Sciatic nerve (tissue), 1 donor: ENCODE results near the gene TRMT10A. TPM values are rescaled to one million over a fixed set of nuclear protein-coding genes. Genes with fewer than 3 reads are reported as not detected.

Experiments used
- total RNA-seq: library from RNA; stranded (reverse); fragmentation: NEBNext Ultra II Directional; extraction: Animal tissue kit (Norgen Biotek cat#: 25700); gene quantifications from one replicate; pipeline ENCODE4 v1.2.1, GENCODE V29; 2021
- donor health status: DM: no; HTN: no; CAD: no.

The TRMT10A gene
- total RNA-seq, 1 donor from 2014 or later, result 4.9 TPM

Other genes starting within 250 kb of the TRMT10A start
- 710 TPM for gene ADH1B, start 242.6 kb downstream of the TRMT10A start, total RNA-seq
- gene ADH1C, start 211.3 kb downstream of the TRMT10A start, total RNA-seq, result 75.2 TPM
- not detected for gene ADH7, start 128.7 kb downstream of the TRMT10A start, total RNA-seq
- not detected for gene C4orf17, start 53.0 kb downstream of the TRMT10A start, total RNA-seq
- gene MTTP, start 10.8 kb upstream of the TRMT10A start, total RNA-seq, result 0.49 TPM
- not detected for gene C4orf54, start 93.8 kb upstream of the TRMT10A start, total RNA-seq